Naive B cell (primary cell): ENCODE data around the gene MANBA. TPM values are rescaled to one million over a fixed set of nuclear protein-coding genes. Genes with fewer than 3 reads are reported as not detected.
"Not testable (repeated sequence)": the region's sequence is repeated elsewhere in the genome, so short reads cannot be mapped to it uniquely, and the experiment has no call there.

Source experiments
- ATAC-seq, 2 donors: fragments of 150-1000 bp; cut with Tn5 transposase; 2 replicates each; pipeline ENCODE4 v1.10.0; 2021; ENCODE audit warnings: low read depth in 2 of 2, mild to moderate bottlenecking in 2 of 2, moderate library complexity in 2 of 2
- DNase-seq: peaks from one replicate; pipeline ENCODE4 v3.0.0; 2022
- H3K27ac Mint-ChIP-seq, 6 donors: one replicate each; pipeline ENCODE4 v1.8.0; 2020 to 2022; ENCODE audit warnings: mild to moderate bottlenecking in 6 of 6, mixed read lengths in 6 of 6, moderate library complexity in 5 of 6, inconsistent platforms in 2 of 6
- H3K27me3 Mint-ChIP-seq, 3 donors: one replicate each; pipeline ENCODE4 v1.8.0; 2021 to 2022; ENCODE audit warnings: mixed read lengths in 3 of 3, mild to moderate bottlenecking in 1 of 3
- H3K36me3 Mint-ChIP-seq, 2 donors: one replicate each; pipeline ENCODE4 v1.8.0; 2020 to 2022; ENCODE audit warnings: mixed read lengths in 2 of 2, inconsistent platforms in 1 of 2, mild to moderate bottlenecking in 1 of 2
- H3K4me1 Mint-ChIP-seq, 3 donors: one replicate each; pipeline ENCODE4 v1.8.0; 2020 to 2022; ENCODE audit warnings: mixed read lengths in 3 of 3, inconsistent platforms in 1 of 3, mild to moderate bottlenecking in 1 of 3, moderate library complexity in 1 of 3
- H3K4me3 Mint-ChIP-seq, 8 donors: one replicate each; pipeline ENCODE4 v1.8.0; 2020 to 2022; ENCODE audit warnings: mild to moderate bottlenecking in 8 of 8, mixed read lengths in 8 of 8, moderate library complexity in 8 of 8, inconsistent platforms in 2 of 8
- H3K9me3 Mint-ChIP-seq, 7 donors: one replicate each; pipeline ENCODE4 v1.8.0; 2020 to 2022; ENCODE audit warnings: mixed read lengths in 7 of 7, mild to moderate bottlenecking in 5 of 7, inconsistent platforms in 2 of 7, moderate library complexity in 1 of 7
- polyA plus RNA-seq, 6 donors: library from polyadenylated mRNA; unstranded; fragments of 300-500 nt; fragmentation: Illumina TruSeq; gene quantifications; one replicate each; pipeline ENCODE4 v1.2.3, GENCODE V29; 2021; ENCODE audit warnings: low read depth in 6 of 6

MANBA gene
- polyA plus RNA-seq, 6 donors from 2014 or later = 53.2 to 65.9 (median 55.0) TPM

- Mint-ChIP-seq H3K4me3 (peak overlapping the region; percentile 34 to 95 (median 92)), H3K9me3 (peaks cover 0 to 4% (median 0%) of the 10 kb centered on the region in 7 donors), H3K36me3 (peaks cover 0 to 8% of the 10 kb centered on the region in 2 donors), H3K27ac (peak overlapping the region; percentile 97 to 100 (median 100)), H3K4me1 (peaks cover 34 to 58% (median 49%) of the 10 kb centered on the region in 3 donors), H3K27me3 (no peaks in the 10 kb centered on the region)
- ATAC-seq (no peak), DNase-seq (no peak)
These were observed 2.3 kb downstream of the MANBA start for GRCh38 chr4:102758241-102759160.

GRCh38 chr4:102757681-102758080 is 3.1 kb downstream of the MANBA start:
- H3K27me3 Mint-ChIP-seq = no peaks in the 10 kb centered on the region
- H3K9me3 Mint-ChIP-seq = peaks cover 0 to 4% (median 0%) of the 10 kb centered on the region in 7 donors
- peaks cover 34 to 58% (median 49%) of the 10 kb centered on the region in 3 donors for H3K4me1 Mint-ChIP-seq
- H3K27ac Mint-ChIP-seq = peak overlapping the region; percentile 86 to 100 (median 98)
- peak overlapping the region in 5 of 8 donors; percentile 1 to 92 (median 80) for H3K4me3 Mint-ChIP-seq
- H3K36me3 Mint-ChIP-seq = peaks cover 0 to 8% of the 10 kb centered on the region in 2 donors
- DNase-seq (no peak), ATAC-seq (no peak)

DNA sequence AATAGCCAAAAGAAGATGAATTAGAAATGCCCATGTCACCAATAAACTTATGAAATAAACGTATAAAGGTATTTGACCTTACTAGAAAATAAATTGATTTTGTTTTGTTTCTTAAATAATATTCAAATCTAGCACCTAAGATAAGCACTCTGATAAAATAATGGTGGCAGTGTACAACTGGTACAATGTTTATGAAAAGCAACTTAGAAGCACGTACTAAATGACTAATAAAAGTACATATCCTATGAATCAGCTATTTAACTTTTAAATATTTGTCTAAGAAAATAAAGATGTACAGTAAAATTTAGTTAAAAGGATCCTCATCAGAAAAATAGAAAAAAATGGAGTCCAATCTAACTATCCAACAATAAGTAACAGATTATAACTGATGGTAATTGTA is 6.7 kb downstream of the MANBA start:
- H3K27me3 Mint-ChIP-seq = no peaks in the 10 kb centered on the region
- H3K4me1 Mint-ChIP-seq = peaks cover 26 to 44% (median 39%) of the 10 kb centered on the region in 3 donors
- peaks cover 0 to 4% (median 0%) of the 10 kb centered on the region in 7 donors for H3K9me3 Mint-ChIP-seq
- H3K36me3 Mint-ChIP-seq = peaks cover 8 to 9% of the 10 kb centered on the region in 2 donors
- DNase-seq = no peak
- H3K4me3 Mint-ChIP-seq = no peak overlapping the region
- peak overlapping the region in 1 of 6 donors; percentile 39 for H3K27ac Mint-ChIP-seq
- ATAC-seq = no peak

GRCh38 chr4:102751941-102752340 is 8.8 kb downstream of the MANBA start:
- no peaks in the 10 kb centered on the region for H3K27me3 Mint-ChIP-seq
- DNase-seq = no peak
- H3K36me3 Mint-ChIP-seq = peaks cover 0 to 9% of the 10 kb centered on the region in 2 donors
- peak overlapping the region in 2 of 6 donors; percentile 38 to 52 for H3K27ac Mint-ChIP-seq
- ATAC-seq = no peak
- no peak overlapping the region for H3K4me3 Mint-ChIP-seq
- H3K9me3 Mint-ChIP-seq = peaks cover 0 to 4% (median 0%) of the 10 kb centered on the region in 7 donors
- H3K4me1 Mint-ChIP-seq = peaks cover 18 to 24% (median 18%) of the 10 kb centered on the region in 3 donors

- Mint-ChIP-seq H3K4me1 (peaks cover 37 to 64% (median 42%) of the 10 kb centered on the region in 3 donors), H3K4me3 (peak overlapping the region in 6 of 8 donors; percentile 0 to 58 (median 21)), H3K9me3 (peaks cover 5 to 19% (median 14%) of the 10 kb centered on the region in 7 donors), H3K36me3 (peaks cover 14 to 26% of the 10 kb centered on the region in 2 donors), H3K27ac (peak overlapping the region; percentile 84 to 97 (median 92))
- not testable (repeated sequence) for H3K27me3 Mint-ChIP-seq
- DNase-seq (peak; percentile 75), ATAC-seq (peak; percentile 100)
These were observed 17.4 kb downstream of the MANBA start for GRCh38 chr4:102743352-102743751.

- Mint-ChIP-seq H3K27ac (peak overlapping the region in 1 of 6 donors; percentile 49), H3K4me3 (peak overlapping the region in 1 of 8 donors; percentile 16), H3K36me3 (peaks cover 21 to 27% of the 10 kb centered on the region in 2 donors), H3K4me1 (peaks cover 52 to 83% (median 72%) of the 10 kb centered on the region in 3 donors), H3K9me3 (peaks cover 5 to 19% (median 14%) of the 10 kb centered on the region in 7 donors)
- ATAC-seq, H3K27me3 Mint-ChIP-seq, DNase-seq: not testable (repeated sequence)
These were observed 22.0 kb downstream of the MANBA start for GRCh38 chr4:102738802-102739201.

DNA sequence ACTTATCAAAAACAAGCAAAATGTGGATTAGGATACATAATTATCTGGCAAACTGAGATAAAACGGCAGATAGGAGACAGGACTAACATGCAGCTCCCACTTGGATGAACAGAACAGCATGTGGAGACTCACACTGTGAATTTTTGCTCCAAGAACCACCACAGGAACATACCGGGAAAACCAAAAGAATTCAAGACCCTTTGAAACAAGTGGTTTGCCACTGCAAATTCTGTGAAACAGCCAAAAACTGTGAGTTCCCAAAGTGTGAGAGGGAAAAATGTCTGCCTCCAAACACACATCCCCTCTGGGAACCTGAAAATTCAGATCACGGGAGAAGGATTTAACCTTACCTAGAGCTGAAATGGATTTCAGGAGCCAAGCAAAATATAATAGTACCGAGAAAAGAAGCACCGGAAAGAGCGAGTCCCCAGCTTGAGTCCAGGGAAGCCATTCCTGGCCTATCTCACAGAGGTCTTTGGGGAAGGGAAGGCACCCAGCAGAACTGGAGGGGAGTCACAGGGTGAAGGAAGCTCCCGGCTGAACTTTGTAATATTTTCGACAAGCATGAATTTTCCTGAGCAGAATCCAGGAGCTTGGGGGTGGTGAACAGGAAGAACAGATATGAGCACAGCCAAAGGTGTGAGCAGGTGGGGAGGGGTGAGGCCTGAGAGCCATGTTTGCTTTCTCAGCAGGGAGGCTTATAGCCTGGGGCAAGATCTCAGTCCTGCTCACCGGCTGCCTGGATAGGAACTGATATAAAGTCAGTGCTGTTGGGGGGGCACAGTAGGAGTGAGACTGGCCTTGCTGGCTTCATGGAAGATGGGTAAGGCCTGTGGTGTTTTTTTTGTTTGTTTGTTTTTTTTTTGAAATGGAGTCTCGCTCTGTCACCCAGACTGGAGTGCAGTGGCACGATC is 23.9 kb downstream of the MANBA start:
- DNase-seq = no peak
- Mint-ChIP-seq H3K4me3 (no peak overlapping the region), H3K4me1 (peaks cover 47 to 77% (median 65%) of the 10 kb centered on the region in 3 donors), H3K27ac (peak overlapping the region in 4 of 6 donors; percentile 41 to 95 (median 78)), H3K36me3 (peaks cover 35 to 39% of the 10 kb centered on the region in 2 donors), H3K9me3 (peaks cover 5 to 28% (median 18%) of the 10 kb centered on the region in 7 donors), H3K27me3 (no peaks in the 10 kb centered on the region)
- no peak for ATAC-seq

DNA sequence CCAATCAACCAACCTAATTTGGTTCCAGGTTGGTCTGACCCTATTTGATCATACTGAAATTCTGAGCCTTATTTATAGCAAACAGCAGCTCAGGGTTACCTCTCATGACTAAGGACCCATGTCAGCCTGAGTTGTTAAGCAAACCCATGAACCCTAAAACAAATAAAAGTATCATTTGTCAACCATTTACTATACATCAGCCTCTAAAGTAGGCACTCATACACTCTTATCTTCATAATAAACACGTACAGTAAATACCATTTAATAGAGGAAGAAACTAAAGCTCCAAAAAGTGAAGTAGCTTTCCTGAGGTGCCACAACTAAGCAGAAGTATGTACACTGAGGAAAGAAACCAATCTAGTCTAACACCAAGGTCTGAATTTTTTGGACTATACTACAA is 25.2 kb downstream of the MANBA start:
- Mint-ChIP-seq H3K4me1 (peaks cover 45 to 71% (median 70%) of the 10 kb centered on the region in 3 donors), H3K36me3 (peaks cover 48 to 50% of the 10 kb centered on the region in 2 donors), H3K27ac (peak overlapping the region in 5 of 6 donors; percentile 39 to 88 (median 57)), H3K9me3 (peaks cover 13 to 41% (median 31%) of the 10 kb centered on the region in 7 donors), H3K4me3 (no peak overlapping the region), H3K27me3 (no peaks in the 10 kb centered on the region)
- ATAC-seq = no peak
- DNase-seq = no peak

GRCh38 chr4:102734591-102735385 is 26.0 kb downstream of the MANBA start:
- H3K36me3 Mint-ChIP-seq = peaks cover 50 to 56% of the 10 kb centered on the region in 2 donors
- H3K4me3 Mint-ChIP-seq = peak overlapping the region in 1 of 8 donors; percentile 35
- H3K27ac Mint-ChIP-seq = peak overlapping the region; percentile 14 to 94 (median 88)
- peak; percentile 92 to 94 for ATAC-seq
- peak; percentile 21 for DNase-seq
- H3K4me1 Mint-ChIP-seq = peaks cover 45 to 65% (median 63%) of the 10 kb centered on the region in 3 donors
- H3K27me3 Mint-ChIP-seq = no peaks in the 10 kb centered on the region
- H3K9me3 Mint-ChIP-seq = peaks cover 10 to 42% (median 30%) of the 10 kb centered on the region in 7 donors

- DNase-seq (no peak), ATAC-seq (no peak)
- Mint-ChIP-seq H3K27me3 (no peaks in the 10 kb centered on the region), H3K4me1 (peaks cover 49 to 63% (median 58%) of the 10 kb centered on the region in 3 donors), H3K9me3 (peaks cover 8 to 35% (median 23%) of the 10 kb centered on the region in 7 donors), H3K36me3 (peaks cover 48 to 56% of the 10 kb centered on the region in 2 donors), H3K4me3 (peak overlapping the region in 1 of 8 donors; percentile 42), H3K27ac (peak overlapping the region in 5 of 6 donors; percentile 87 to 94 (median 88))
These were observed 26.7 kb downstream of the MANBA start for GRCh38 chr4:102734116-102734515.

- Mint-ChIP-seq H3K27me3 (no peaks in the 10 kb centered on the region), H3K36me3 (peaks cover 44 to 49% of the 10 kb centered on the region in 2 donors), H3K9me3 (peaks cover 6 to 29% (median 18%) of the 10 kb centered on the region in 7 donors), H3K4me1 (peaks cover 46 to 59% (median 51%) of the 10 kb centered on the region in 3 donors), H3K4me3 (no peak overlapping the region), H3K27ac (peak overlapping the region in 4 of 6 donors; percentile 7 to 94 (median 88))
- DNase-seq = no peak
- no peak for ATAC-seq
These were observed 27.7 kb downstream of the MANBA start for GRCh38 chr4:102733084-102733483.

DNA sequence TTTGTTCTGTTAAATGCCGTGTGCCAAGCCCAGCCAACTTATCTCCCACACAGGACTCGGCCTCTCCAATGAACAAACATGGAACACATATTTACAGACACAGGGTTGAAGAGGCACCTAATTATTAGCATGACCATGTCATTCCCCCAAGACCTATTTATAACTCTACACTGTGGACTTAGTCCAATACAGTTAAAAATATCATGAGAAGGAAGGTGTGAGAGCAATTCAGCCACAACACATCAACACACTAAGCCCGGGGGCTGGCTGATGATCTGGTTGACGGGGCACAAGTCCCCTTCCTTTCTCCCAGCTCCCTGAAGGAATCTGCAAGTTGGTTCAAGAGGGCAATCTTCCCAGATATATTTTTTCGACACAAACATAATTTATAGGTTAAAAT is 28.1 kb downstream of the MANBA start:
- no peaks in the 10 kb centered on the region for H3K27me3 Mint-ChIP-seq
- peak overlapping the region in 3 of 6 donors; percentile 63 to 88 (median 87) for H3K27ac Mint-ChIP-seq
- no peak overlapping the region for H3K4me3 Mint-ChIP-seq
- ATAC-seq (no peak), DNase-seq (no peak)
- peaks cover 44 to 55% (median 48%) of the 10 kb centered on the region in 3 donors for H3K4me1 Mint-ChIP-seq
- peaks cover 6 to 29% (median 18%) of the 10 kb centered on the region in 7 donors for H3K9me3 Mint-ChIP-seq
- peaks cover 44 to 49% of the 10 kb centered on the region in 2 donors for H3K36me3 Mint-ChIP-seq
